Non-pigmented ciliary epithelial cell (primary cell): ENCODE measurements around the gene BRINP1.

ENCODE experiments used
- DNase-seq: peaks from one replicate; pipeline ENCODE4 v3.0.0-alpha.2; 2010; ENCODE audit warnings: low read depth

BRINP1 gene

DNA sequence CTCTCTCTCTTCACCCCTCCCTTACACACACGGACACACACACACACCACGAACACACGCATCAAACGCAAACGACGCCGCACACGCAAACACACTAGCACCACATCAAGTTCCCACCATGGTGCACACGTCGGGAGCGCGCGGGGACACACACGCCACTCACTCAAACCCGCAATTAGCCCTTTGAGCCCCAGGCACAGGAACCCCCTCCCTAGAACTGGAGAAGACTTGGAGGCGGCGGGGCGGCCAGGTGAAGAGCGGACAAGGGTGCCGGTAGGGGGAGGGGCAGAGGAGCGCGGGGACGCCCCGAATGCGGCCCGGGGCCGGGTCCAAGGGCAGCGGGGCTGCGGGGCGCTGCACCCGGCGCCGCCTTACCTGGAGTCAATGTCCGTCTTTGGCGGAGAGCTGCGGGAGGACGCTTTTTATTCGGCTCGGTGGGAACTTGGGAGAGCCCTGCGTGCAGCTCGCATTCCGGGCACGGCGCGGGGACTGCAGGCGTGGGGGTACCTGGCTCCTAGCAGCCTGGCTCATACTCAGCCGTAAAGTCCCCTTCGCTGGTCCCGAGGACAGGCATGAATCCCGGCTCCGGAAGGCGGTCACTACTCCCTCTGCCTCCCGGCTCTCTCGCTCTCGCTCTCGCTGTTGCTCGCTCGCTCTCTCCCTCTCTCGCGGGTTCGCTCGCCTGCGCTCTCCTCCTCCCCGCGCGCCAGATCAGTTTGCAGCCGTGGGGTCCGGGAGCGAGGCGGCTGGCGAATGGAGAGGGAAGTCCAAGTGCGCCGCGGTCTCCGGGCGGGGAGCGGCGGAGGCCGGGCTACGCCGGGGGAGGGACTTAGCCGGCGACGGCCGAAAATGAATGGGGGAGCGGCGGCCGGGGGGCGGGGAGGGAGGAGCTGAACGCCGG lies at the start of gene BRINP1:
Gene BRINP1 (minus strand): TSS at position 755 of the 901 bp plus-strand sequence. CDS start 56,080 bp downstream, outside the sequence.
- peak; percentile 5 for DNase-seq

- no peak for DNase-seq
Measured at GRCh38 chr9:119418721-119419120, 49.5 kb upstream of the BRINP1 start.

GRCh38 chr9:119416793-119417192 lies 47.6 kb upstream of the BRINP1 start:
- no peak for DNase-seq

GRCh38 chr9:119412399-119412798 lies 43.2 kb upstream of the BRINP1 start:
- no peak for DNase-seq

- no peak for DNase-seq
Measured at GRCh38 chr9:119409552-119409951, 40.3 kb upstream of the BRINP1 start.

DNA sequence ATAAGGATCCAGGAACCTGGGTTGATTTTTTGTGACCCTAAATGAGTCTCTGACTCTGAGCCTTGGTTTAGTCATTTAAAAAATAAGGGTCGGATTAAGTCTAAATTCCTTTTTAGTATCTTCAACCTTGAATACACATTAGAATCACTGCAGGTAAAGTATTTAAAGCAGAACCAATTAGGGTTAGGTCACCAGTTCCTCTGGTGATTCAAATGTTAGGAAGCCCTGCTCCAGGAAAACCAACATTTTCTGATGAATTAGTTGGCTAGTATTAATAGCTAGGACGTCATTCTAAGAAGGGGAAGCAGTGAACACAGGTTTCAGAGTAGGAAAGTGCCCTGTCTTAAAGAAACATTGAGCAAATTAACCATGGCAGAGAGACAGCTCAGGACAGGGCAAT lies 31.4 kb upstream of the BRINP1 start:
- DNase-seq: no peak

DNA sequence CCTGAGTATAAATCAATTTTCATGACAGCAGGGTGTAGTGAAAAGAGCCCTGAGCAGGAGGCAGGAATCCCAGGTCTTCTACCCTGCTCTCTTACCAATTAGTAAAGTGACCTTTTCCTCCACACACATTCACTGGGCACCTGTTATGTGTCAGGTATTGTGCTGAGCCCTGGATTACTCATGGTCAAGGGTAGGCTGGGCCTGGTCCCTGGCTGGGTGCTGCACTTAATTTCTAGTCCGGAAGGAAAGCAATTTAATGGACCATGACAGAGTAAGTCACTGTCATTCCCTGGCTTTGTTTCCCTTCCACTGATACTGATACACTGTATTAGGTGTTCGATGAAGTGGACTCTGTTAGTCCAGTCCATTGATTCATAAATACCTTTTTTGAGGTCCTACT lies 29.1 kb upstream of the BRINP1 start:
- no peak for DNase-seq

DNA sequence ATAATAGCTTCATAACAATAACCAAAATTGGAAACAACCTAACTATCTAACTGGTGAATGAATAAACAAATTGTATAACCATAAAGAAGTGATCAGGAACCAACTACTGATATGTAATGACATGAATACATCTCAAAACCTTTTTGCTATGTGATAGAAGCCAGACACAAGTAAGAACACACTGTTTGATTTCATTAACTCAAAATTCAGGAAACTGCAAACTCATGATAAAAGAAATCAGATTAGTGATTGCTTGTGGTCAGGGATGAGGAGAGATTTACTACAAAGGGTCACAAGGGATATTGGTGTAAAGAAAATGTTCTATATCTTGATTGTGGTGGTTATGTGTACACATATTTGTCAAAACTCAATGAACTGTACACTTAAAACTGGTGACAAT lies 22.6 kb upstream of the BRINP1 start:
- DNase-seq: no peak

DNA sequence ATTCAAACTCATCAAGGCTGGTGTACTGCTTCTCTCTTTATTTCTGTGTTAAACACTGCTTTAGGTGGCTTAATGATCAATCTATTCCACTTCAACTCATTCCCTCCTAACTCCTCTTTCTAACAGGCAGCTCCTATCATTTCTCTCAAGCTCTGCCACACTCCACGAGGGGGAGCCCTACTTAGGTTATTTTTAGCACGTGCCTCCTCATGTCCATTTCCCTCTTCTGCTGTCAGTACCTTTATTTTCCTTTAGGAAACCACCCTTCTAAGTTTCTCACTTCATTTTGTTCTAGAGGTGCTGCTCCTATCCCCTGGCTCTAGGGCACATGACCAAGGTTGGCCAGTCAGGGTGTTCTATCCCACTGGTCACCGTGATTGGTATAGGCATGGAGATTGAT lies 6.7 kb upstream of the BRINP1 start:
- DNase-seq: no peak

GRCh38 chr9:119372951-119373350 lies 3.7 kb upstream of the BRINP1 start:
- no peak for DNase-seq

GRCh38 chr9:119370816-119371215 lies 1.6 kb upstream of the BRINP1 start:
- DNase-seq: no peak

DNA sequence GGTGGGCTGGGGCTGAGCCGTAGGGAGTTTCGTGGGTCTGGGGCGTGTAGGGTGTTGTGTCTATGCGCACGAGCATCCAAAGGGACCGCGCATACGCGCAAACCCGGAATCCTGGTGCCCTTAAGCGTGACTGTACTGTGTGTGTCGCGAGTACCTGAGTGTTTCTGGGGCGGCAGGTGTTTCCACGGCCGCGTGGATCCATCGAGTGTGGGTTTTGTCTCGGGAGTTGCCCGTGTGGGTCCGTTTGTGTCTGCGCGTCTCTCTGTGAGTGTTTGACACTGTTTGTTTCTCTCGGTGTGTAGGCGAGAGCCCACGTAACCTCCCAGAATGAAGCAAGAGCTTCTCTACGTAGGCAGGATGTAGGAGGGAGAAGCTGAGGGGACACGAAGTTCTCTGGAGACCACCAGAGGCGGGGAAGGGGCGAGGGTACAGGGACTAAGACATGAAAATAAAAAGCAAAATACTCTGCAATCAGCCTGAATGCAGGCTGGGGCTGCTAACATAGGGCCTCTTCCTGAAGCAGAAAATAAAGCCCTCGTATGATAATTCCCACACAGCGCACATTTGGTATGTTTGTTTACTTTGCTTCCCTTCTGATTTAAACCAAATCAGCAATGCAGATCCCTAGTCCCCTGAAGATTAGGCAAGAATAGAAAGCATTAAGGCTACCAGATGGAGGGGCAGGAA lies 588 bp upstream of the BRINP1 start:
- DNase-seq: no peak

- DNase-seq: no peak
Measured at GRCh38 chr9:119368179-119368578, 1.1 kb downstream of the BRINP1 start.

- no peak for DNase-seq
Measured at GRCh38 chr9:119367683-119368075, 1.6 kb downstream of the BRINP1 start.

- no peak for DNase-seq
Measured at GRCh38 chr9:119366909-119367682, 2.1 kb downstream of the BRINP1 start.

GRCh38 chr9:119365291-119366027 lies 3.8 kb downstream of the BRINP1 start:
- DNase-seq: peak; percentile 5

GRCh38 chr9:119360237-119360636 lies 9.0 kb downstream of the BRINP1 start:
- DNase-seq: no peak

DNA sequence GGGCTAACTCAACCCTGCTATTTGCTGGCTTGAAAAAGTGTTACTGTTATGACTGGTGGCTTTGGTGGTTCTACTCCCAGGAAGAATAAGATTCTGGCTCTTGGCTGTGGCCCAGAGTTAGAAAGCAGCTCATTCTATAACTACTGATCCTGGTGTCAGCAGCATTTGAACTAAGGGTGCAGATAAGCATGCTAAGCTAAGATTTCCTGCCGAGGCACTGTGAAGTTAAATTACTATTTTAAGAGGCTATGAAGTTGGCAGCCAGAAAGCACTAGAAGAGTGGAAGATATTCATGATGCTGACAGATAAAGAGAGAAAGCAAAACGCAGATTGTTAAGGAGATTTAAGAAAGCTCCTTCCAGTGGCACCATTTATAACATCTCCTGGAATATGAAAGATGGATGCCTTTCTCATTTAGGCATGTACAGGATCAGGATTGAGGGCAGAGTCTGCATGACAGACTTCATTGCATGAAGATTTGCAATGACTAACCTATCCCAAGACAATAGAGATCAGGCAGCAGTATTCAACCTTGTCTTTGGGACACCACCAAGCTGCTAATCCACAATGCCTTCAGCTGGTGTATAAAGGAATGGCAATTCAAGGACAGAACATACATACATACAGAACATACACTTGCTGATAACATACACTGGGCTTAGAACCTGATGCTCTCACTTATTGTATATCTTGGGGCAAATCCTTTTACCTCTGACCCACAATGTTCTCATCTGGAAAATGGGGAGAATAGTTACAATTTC lies 11.7 kb downstream of the BRINP1 start:
- no peak for DNase-seq

DNA sequence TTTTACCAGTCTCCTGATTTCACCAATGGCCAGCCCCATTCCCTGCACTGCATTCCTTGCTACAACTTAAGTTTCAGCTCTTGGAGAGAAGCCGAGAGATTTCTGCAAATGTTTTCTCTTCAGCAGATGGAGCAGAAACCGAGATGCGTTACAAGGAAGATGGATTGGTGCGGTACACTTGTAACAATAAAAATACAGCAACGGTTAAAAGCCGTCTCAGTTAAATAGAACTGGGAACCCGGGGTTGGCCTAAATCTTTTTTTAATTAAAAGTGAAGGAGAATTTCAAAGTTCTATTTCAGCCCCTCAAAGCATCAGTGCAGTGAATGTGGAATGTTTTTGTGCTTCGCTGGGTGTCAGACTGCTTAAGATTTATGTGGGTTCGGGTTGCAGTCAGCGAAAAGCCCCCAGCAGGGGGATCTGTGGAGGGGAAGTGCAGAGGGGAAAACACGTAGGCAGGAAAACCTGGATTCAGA lies 19.8 kb downstream of the BRINP1 start:
- no peak for DNase-seq

GRCh38 chr9:119343059-119343990 lies 25.9 kb downstream of the BRINP1 start:
- no peak for DNase-seq
